Stimulated activated CD8-positive, alpha-beta memory T cell treated with anti-CD3 and anti-CD28 coated beads, Interleukin-15, amount 100 ng/mL, for 48 hours (primary cell): ENCODE measurements around the gene MRPL57.
"Not testable (repeated sequence)": the region's sequence is repeated elsewhere in the genome, so short reads cannot be mapped to it uniquely, and the experiment has no call there.

Source experiments
- DNase-seq, 2 donors: peaks; one replicate each; pipeline ENCODE4 v3.0.0-alpha.2; 2020; ENCODE audit warnings: low read depth in 2 of 2

MRPL57 gene

DNA sequence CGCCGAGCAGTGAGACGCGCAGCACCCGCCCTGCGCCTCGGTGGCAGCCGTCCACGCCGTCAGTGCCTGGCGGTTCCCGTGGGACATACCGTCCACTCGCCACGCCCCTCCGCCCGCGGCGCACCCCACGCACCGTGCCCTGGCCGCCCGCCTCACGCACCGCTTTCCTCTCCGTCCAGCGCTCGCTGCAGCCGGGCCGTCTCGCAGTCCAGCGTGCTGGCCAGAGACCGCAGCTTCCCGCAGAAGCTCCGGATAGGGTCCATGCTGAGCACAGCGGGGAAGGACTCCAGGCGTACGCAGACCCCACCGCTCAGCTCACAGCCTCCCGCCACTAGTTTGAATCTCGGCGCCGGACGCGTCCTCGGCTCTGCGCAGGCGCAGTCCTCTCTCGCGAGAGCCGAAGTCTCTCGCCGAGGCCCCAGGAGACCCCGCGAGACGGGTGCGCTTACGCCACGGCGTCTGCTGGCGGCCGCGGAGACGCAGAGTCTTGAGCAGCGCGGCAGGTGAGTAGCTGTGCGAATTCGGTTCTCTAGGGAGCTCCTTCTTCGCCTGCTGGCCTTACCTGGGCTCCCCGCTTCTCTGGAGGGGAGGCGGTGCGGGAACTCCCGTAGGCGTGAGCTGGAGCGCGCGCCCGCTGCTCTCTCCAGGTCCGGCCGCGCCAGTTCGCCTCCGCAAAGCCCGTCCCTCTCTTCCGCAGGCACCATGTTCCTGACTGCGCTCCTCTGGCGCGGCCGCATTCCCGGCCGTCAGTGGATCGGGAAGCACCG is at the start of gene MRPL57, which contains the start of gene SKA3:
Gene MRPL57 (plus strand): TSS at position 444 of the 767 bp plus-strand sequence. CDS start 259 bp downstream, at position 703.
Gene SKA3 (minus strand): TSS at position 338 of the 767 bp plus-strand sequence. CDS start 75 bp downstream, at position 263.
- DNase-seq = peak; percentile 91

DNA sequence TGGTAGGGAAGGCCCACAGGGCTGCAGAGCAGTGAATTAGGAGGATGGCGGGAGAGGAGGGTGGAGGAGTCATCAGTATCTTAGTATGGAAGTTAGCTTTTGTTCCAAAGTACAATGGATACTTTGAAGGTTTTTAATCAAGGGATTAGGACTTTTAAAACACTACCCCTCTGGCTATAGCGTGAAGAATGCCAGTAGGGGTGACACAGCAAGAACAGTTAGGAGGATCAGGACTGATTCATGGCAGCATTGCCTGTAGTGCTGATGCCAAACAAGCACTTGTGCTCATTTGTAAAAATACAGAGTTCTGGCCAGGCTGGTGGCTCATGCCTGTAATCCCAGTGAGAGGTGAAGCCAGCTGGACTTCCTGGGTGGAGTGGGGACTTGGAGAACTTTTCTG is 46.3 kb upstream of the MRPL57 start:
- DNase-seq = no peak

DNA sequence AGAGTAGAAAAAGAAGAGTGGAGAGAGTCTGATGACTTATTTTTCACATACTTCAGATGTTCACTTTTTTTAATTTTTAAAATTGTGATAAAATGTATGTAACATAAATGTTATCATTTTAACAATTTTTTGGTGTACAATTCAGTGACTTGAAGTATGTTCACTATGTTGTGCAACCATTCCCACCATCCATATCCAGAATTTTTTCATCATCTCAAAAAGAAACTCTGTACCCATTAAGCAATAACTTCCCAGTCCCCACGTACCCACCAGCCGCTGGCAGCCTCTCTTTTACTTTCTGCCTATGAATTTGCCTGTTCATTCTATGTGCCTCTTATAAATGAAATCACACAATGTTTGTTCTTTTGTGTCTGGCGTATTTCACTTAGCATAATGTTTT is 43.4 kb upstream of the MRPL57 start:
- DNase-seq = no peak

DNA sequence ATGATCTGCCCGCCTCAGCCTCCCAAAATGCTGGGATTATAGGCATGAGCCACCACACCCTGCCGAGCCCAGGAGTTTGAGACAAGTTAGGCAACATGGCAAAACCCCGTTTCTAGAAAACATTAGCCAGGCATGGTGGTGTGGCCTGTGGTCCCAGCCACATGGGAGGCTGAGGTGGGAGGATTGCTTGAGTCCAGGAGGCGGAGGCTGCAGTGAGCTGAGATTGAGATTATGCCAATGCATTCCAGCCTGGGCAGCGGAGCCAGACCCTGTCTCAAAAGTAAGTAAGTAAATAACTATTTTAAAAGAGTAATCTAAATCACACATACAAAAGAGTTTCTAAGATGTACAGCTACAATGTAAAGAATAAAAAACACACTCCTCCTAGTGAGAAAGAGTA is 42.0 kb upstream of the MRPL57 start:
- DNase-seq = no peak

DNA sequence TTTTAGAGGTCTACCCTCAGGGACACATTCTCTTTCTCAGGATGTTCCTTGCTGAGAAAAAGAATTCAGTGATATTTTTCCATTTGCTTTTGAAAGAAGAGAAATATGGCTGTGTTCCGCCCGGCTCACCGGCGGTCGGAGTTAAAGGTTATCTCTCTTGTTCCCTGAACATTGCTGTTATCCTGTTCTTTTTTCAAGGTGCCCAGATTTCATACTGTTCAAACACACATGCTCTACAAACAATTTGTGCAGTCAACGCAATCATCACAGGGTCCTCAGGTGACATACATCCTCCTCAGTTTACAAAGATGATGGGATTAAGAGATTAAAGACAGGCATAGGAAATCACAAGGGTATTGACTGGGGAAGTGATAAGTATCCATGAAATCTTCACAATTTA is 40.6 kb upstream of the MRPL57 start:
- DNase-seq = not testable (repeated sequence)

DNA sequence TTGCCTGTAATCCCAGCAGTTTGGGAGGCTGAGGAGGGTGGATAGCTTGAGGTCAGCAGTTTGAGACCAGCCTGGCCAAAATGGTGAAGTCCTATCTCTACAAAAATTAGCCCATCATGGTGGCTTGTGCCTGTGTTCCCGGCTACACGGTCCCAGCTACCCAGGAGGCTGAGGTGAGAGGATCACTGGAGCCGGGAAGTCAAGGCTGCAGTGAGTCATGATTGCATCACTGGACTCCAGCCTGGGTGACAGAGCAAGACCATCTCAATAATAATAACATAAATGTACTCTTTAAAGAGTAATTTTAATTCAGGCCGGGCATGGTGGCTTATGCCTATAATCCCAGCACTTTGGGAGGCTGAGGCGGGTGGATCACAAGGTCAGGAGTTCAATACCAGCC is 38.8 kb upstream of the MRPL57 start:
- DNase-seq = no peak

DNA sequence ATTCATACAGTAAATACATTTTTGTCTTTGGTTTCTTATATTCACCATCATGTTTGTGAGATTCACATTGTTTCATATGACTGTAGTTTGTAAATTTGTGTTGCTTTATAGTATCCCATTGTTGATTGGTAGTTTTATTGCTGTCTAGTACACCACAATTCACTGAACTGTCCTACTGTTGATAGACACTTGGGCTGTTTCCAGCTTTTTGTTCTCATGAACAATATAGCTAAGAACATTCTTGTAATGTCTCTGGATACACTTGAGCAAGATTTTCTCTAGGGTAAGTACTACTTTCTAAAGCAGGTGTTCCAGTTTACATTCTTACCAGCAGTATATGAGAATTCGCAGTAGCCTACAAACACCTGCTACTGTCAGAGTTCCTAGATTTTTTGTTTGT is 37.9 kb upstream of the MRPL57 start:
- no peak for DNase-seq

DNA sequence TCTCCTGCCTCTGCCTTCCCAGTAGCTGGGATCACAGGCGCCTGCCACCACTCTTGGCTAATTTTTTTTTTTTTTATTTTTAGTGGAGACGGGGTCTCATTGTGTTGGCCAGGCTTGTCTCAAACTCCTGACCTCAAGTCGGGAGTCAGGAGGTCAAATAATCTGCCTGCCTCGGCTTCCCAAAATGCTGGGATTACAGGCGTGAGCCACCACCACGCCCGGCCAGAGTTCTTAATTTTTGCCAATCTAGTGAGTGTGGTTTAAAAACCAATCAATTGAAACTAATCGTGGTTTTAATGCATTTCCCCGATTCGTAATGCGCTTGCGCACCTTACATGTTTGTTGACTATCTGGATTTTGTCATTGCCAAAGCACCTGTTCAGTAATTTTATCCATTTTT is 37.1 kb upstream of the MRPL57 start:
- no peak for DNase-seq

DNA sequence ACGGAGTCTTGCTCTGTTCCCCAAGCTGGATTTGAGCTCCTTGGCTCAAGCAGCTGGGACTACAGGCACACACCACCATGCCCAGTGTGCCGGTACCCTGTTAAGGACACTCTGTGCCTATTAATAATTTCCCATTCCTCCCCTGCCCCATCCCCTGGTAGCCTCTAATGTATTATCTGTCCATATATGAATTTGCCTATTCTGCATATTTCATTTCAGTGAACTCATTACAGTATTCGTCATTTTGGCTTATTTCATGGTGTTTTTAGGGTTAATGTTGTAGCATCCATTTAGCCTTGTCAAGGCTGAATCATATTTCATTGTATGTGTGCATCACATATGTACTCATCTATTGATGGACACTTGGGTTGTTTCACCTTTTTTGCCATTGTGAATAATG is 33.7 kb upstream of the MRPL57 start:
- DNase-seq = no peak

DNA sequence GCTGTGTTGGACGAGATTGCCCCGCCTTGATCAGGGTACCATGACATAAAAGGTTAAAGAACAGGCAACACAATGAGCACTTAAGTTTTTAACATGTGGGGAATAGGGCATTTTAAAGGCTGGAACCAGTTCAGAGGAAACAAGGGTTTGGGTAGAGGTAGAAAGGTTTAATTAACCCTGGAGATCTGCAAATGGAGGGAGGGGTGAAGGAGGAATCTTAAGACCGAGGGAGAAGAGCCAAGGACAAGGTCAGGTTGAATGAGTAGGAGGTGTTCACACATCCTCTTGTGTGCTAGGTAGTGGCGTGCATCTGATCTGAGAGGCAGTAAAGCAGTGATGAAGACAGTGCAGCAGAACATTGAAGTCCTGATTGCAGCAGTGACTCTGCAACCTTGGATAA is 28.6 kb upstream of the MRPL57 start:
- no peak for DNase-seq

DNA sequence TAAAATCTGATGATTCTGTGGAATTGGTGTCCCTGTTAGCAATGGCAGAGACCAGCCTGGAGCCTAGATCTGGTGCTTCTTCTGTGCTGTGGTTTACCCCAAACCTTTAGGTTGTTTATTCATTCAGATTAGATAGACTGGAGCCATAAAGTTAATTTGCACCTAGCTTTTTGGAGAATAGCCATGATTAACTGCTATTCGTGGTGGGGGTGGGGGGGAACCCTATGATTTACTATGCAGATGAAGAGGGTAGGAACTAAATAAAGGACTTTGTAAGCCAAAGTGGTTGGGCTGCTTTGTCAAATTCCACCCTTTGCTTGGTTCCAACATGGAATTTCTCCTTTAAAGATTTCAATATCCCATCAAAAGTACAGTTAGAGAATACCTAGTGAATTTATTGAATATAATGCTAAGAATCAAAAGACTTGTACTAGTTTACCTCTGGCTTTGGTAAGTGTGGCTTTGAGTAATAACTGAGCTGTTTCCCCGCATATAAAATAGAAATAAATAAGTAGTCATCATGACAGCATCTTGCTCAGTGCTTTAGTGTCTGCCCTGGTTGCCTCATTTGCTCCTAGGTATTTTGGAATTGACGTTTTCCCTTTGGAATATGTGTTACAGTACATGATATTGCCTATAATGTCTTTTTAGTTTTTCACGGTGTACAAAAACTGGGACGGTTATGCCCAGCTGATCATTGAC is 27.8 kb upstream of the MRPL57 start:
- no peak for DNase-seq

DNA sequence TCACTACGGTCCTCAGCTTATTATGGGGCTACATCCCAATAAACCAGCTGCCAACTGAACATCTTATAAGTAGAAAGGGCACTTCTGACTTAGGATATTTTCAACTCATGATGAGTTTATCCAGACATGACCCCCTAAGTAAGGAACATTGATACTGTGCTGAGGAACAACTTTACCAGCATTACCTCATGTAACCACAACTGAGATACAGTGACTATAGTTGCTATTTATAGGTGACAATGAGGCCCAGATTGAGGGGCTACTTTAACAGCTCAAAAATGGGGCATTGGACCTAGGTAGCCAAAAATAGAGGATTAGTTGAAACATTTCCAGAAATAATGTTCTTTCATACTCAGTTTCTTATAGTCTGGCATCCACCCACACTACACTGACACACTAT is 26.9 kb upstream of the MRPL57 start:
- DNase-seq = no peak

DNA sequence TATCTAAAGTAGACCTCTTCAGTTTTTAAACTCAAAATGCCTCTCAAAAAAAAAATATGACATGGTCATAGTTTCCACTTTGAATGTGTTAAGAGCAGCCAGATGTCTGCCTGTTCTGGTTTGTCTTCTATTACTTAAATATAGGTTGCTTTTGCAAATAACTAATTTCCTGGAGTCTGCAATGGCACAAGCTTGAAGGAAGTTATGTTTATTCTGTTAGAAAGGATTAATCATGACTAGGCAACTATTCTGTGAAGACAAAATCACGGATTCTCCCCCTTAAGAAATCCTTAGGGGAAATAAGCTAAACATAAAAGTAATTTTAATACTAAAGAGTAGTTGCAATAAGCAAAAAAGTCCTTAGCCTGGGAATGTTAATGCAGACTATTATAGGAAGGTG is 26.4 kb upstream of the MRPL57 start:
- no peak for DNase-seq

DNA sequence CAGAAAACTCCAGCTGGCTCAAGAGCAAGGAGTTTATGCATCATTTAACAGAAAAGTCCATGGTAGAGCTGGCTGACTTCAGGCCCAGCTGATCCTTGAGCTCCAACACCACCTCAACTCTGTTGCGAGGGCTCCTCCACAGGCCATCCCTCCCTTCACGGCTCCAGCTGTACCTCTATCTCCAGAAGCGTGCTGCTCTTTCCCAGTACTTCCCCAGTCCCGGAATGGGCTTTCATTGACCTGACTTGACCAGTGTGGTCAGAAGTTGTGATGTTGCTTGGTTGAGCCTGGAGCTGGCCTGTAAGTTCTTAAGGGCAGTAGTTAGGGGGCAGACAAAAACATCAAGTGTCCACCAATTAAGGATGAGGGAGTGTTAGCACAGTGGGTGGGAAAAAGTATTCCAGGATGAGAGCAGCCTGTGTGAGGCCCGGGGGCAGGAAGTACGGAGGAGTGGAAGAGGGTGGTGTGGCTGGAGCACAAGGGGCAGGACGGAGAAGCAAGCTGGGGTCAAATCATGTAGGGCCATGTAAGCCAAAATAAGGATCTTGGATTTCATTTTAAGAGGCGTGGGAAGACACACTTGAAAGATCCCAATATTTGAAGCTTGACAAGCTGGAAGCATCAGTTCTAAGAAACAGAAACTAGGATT is 24.1 kb upstream of the MRPL57 start:
- DNase-seq = no peak

DNA sequence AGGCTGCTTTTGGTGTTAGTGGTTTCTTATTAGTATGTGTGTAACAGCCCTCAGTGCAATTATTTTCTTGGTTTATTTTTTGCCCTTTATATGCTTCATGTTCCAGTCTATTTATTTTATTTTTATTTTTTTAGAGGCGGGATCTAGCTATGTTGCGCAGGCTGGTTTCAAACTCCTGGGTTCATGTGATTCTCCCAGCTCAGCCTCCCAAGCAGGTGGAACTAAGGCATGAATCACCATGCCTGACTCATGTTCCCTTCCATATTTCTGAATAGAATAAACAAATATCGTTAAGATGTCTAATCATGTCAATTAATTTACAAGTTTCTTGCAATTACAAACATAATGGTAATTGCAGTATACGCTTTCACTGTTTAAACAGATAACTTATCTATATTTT is 11.8 kb upstream of the MRPL57 start:
- no peak for DNase-seq

DNA sequence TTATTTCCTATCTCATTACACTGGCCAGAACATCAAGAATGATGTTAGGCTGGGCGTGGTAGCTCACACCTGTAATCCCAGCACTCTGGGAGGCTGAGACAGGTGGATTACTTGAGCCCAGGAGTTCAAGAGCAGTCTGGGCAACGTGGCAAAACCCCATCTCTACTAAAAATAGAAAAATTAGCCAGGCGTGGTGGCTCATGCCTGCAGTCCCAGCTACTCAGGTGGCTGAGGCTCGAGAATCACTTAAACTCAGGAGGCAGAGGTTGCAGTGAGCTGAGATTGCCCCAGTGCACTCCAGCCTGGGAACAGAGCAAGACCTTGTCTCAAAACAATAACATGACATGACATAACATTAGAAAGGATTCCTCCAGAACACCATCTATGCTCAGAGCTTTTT is 10.9 kb upstream of the MRPL57 start:
- DNase-seq = not testable (repeated sequence)

DNA sequence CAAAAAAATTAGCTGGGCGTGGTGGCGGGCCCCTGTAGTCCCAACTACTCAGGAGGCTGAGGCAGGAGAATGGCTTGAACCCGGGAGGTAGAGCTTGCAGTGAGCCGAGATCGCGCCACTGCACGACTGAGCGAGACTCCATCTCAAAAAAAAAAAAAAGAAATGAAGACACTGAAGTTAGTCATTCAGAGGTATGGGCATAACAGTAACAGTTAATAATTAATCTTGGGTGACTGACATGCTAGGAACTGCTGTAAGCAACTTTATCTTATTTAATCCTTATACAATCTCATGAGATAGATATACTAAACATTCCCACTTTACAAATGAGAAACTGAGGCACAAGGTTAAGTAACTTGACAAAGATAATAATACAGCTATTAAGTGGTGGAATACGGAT is 5.0 kb upstream of the MRPL57 start:
- no peak for DNase-seq

DNA sequence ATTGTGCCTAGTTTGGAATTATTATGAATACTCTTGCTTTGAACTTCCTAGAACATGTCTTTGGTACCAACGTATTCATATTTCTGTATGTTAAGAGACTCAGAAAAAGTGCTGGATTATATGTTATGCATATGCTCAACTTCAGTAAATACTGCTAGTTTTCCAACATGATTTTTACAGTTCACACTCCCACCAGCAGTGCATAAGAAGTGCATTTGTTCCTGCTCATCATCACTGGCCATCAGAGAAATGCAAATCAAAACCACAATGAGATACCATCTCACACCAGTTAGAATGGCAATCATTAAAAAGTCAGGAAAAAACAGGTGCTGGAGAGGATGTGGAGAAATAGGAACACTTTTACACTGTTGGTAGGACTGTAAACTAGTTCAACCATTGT is 2.7 kb upstream of the MRPL57 start:
- DNase-seq = not testable (repeated sequence)

DNA sequence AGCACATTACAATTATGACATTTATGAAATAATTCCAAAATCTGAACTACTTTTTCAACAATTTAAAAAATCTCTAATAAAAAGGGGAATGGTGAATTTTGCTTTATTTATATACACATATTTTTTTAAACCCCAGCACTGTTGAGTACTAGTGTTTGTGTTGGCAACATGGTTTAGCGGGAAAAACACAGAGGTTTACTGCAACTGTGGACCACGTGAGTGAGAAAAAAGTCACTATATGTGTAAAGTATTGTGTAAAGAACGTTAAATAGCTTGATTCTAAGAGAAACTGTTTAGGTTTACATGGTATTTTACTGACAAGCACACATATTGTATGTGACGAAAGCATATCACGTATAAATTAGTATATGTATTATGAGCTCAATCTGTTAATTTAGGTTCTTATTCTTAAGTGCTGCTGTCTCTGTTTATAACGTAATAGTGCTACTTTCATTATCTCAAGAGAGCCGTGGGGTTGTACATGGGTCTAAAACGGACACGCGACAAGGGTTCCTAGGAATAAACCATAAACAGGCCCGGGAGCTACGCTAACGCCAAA is 723 bp upstream of the MRPL57 start:
- no peak for DNase-seq

DNA sequence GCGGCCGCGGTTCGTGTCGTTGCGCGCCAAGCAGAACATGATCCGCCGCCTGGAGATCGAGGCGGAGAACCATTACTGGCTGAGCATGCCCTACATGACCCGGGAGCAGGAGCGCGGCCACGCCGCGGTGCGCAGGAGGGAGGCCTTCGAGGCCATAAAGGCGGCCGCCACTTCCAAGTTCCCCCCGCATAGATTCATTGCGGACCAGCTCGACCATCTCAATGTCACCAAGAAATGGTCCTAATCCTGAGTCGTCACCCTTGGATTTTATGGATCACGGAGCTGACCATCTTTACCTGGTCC is 475 bp downstream of the MRPL57 start:
- DNase-seq = peak in 1 of 2 donors; percentile 11

DNA sequence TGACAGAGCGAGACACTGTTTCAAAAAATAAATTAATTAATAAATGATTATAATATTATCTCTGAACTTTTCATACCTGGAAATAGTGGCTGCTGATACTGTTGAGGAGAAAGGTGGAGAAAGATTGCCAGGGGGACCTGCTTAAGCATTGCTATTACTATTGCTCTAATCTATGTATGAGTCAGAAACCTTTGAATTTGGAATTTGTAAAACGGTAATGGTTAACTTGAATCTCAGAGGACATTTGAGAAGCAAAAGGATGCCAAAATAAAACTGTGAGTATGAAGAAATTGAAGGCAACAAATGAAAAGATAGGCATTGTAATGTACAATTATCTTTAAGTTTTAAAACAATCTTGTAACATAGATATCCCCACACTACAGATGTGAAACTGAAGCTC is 5.2 kb downstream of the MRPL57 start:
- no peak for DNase-seq

DNA sequence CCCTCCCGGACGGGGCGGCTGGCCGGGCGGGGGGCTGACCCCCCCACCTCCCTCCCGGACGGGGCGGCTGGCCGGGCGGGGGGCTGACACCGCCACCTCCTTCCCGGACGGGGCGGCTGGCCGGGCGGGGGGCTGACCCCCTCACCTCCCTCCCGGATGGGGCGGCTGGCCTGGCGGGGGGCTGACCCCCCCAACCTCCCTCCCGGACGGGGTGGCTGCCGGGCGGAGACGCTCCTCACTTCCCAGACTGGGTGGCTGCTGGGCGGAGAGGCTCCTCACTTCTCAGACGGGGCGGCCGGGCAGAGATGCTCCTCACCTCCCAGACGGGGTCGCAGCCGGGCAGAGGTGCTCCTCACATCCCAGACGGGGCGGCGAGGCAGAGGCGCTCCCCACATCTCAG is 10.0 kb downstream of the MRPL57 start:
- not testable (repeated sequence) for DNase-seq

DNA sequence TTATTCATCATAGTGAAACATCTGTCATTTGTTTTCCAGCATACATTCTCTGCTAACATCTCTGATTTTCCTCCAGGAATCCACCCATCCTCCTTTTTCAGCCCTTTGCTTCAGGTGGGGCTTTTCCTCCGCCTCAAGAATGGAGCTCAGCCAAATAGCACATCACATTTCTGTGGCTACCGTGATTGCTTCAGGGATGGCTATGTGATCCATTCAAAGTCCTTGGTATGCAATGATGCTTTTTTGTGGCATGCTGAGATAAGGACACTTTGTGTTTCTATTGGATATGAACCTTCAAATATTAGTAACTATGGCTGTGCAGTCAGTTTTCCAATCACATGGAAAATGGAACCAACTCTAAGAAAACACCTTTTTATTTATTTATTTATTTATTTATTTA is 18.3 kb downstream of the MRPL57 start:
- not testable (repeated sequence) for DNase-seq
